Measurements from ENCODE around the gene FURIN. TPM values are rescaled to one million over a fixed set of nuclear protein-coding genes. Genes with fewer than 3 reads are reported as not detected.

FURIN gene
- total RNA-seq, 4 donors from 2014 or later, result 28.7 to 71.1 (median 42.4) TPM

- Histone ChIP-seq H3K36me3 (peaks cover 12 to 88% (median 40%) of the 10 kb centered on the region in 3 donors), H3K9me3 (no peaks in the 10 kb centered on the region), H3K4me3 (no peak overlapping the region), H3K27ac (no peak overlapping the region), H3K27me3 (no peaks in the 10 kb centered on the region), H3K4me1 (peaks cover 0 to 30% (median 17%) of the 10 kb centered on the region in 4 donors)
- 90 to 98% methylated on average over 7 of the region's 7 CpGs for WGBS, 2 donors
- no peak for DNase-seq (ENCODE audit: low spot score in 2 of 2)
- TF ChIP-seq POLR2A (IDR thresholded peaks at IDR 0.05) (no peak), CTCF (IDR thresholded peaks at IDR 0.05) (no peak), EP300 (IDR thresholded peaks at IDR 0.05) (no peak)
Measured at GRCh38 chr15:90912770-90913075, 44.3 kb downstream of the FURIN start.

GRCh38 chr15:90913398-90913944 is 45.1 kb downstream of the FURIN start:
- TF ChIP-seq EP300 (IDR thresholded peaks at IDR 0.05), result no peak
- no peak for TF ChIP-seq POLR2A (IDR thresholded peaks at IDR 0.05)
- TF ChIP-seq CTCF (IDR thresholded peaks at IDR 0.05), result no peak
- Histone ChIP-seq H3K4me1 (peaks cover 0 to 23% (median 11%) of the 10 kb centered on the region in 4 donors), H3K27ac (no peak overlapping the region), H3K4me3 (no peak overlapping the region), H3K36me3 (peaks cover 15 to 95% (median 41%) of the 10 kb centered on the region in 3 donors), H3K27me3 (no peaks in the 10 kb centered on the region), H3K9me3 (no peaks in the 10 kb centered on the region)
- no peak for DNase-seq (ENCODE audit: low spot score in 2 of 2)
- WGBS, 2 donors, result 91 to 93% methylated on average over 12 of the region's 12 CpGs

- no peaks in the 10 kb centered on the region for H3K9me3 ChIP-seq
- whole genome bisulfite sequencing, 2 donors, result 88% methylated on average over 21 to 22 of the region's 22 CpGs
- H3K4me3 ChIP-seq, result no peak overlapping the region
- peaks cover 0 to 12% (median 2%) of the 10 kb centered on the region in 4 donors for H3K4me1 ChIP-seq
- no peaks in the 10 kb centered on the region for H3K27me3 ChIP-seq
- H3K36me3 ChIP-seq, result peaks cover 16 to 100% (median 49%) of the 10 kb centered on the region in 3 donors
- TF ChIP-seq CTCF (IDR thresholded peaks at IDR 0.05), result no peak
- TF ChIP-seq POLR2A (IDR thresholded peaks at IDR 0.05), result no peak
- DNase-seq (ENCODE audit: low spot score in 2 of 2), result no peak
- H3K27ac ChIP-seq, result peak overlapping the region in 2 of 4 donors; percentile 20 to 50
Measured at GRCh38 chr15:90914305-90915080, 46.1 kb downstream of the FURIN start.

GRCh38 chr15:90915216-90915807 is 46.9 kb downstream of the FURIN start:
- no peak for TF ChIP-seq POLR2A (IDR thresholded peaks at IDR 0.05)
- no peak for TF ChIP-seq EP300 (IDR thresholded peaks at IDR 0.05)
- TF ChIP-seq CTCF (IDR thresholded peaks at IDR 0.05), result no peak
- Histone ChIP-seq H3K9me3 (no peaks in the 10 kb centered on the region), H3K36me3 (peaks cover 19 to 100% (median 41%) of the 10 kb centered on the region in 3 donors), H3K4me3 (no peak overlapping the region), H3K4me1 (peaks cover 0 to 4% (median 0%) of the 10 kb centered on the region in 4 donors), H3K27me3 (no peaks in the 10 kb centered on the region), H3K27ac (peak overlapping the region in 2 of 4 donors; percentile 7 to 20)
- 70 to 71% methylated on average over 7 of the region's 7 CpGs for WGBS, 2 donors
- DNase-seq (ENCODE audit: low spot score in 2 of 2), result no peak

Data from tibial nerve (tissue), 4 donors.